GM08714 (cell line): ENCODE measurements around the gene PFKM.

Experiments used
- H3K4me3 ChIP-seq: fragments of 200-500 bp; sonication (Bioruptor generic); 2 replicates; pipeline ENCODE4 v1.5.1; 2014; ENCODE audit warnings: mild to moderate bottlenecking, low read length, inconsistent platforms
- ZNF274 ChIP-seq: IDR thresholded peaks from 2 replicates; pipeline ENCODE4 v1.6.1; 2012; ENCODE audit warnings: mild to moderate bottlenecking, low read depth, low read length

The PFKM gene

GRCh38 chr12:48183876-48184548, 64.8 kb downstream of the PFKM start:
- H3K4me3 ChIP-seq = peak overlapping the region; percentile 74; the same call in 1 of the 2 replicates
- TF ChIP-seq ZNF274 = no peak

- no peak overlapping the region for H3K4me3 ChIP-seq
- TF ChIP-seq ZNF274 = no peak
Observed at GRCh38 chr12:48184549-48184922, 65.4 kb downstream of the PFKM start.

DNA sequence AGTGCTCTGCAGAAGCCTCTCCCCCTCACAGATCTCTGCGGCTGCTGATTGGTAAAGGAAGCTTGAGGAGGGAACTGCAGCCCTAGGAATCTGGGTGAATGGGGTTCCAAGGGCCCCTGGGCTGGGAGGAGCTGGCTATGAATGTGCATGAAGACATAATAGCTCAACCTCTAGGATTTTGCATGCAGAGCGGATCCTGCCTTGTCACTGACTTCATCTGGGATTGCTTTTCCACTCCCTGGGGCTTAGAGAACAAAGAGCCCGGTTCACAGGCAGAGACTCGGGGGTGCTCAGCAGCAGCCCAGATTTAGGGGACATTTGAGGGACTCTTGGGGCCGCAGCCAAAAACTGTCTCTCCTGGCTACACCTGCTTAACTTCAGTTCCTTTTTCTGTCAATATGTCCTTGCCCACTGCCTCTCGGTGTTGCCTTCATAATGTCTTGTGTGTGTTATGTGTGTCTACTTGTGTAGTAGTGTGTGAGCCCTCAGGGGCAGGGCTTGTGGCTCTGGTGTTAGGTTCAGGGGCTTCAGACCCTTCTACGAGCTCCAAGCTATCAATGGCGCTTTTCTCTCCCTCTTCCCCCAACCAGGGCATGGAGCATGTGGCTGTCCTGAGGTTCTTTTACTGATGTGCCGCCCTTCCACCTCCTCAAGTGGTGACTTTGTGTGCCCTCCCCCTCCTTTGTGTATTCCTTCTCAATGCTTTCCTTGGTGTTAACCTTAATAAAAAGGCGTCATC, 66.2 kb downstream of the PFKM start:
- no peak for TF ChIP-seq ZNF274
- H3K4me3 ChIP-seq = no peak overlapping the region

- no peak for TF ChIP-seq ZNF274
- no peak overlapping the region for H3K4me3 ChIP-seq
Observed at GRCh38 chr12:48187916-48188695, 68.9 kb downstream of the PFKM start.

DNA sequence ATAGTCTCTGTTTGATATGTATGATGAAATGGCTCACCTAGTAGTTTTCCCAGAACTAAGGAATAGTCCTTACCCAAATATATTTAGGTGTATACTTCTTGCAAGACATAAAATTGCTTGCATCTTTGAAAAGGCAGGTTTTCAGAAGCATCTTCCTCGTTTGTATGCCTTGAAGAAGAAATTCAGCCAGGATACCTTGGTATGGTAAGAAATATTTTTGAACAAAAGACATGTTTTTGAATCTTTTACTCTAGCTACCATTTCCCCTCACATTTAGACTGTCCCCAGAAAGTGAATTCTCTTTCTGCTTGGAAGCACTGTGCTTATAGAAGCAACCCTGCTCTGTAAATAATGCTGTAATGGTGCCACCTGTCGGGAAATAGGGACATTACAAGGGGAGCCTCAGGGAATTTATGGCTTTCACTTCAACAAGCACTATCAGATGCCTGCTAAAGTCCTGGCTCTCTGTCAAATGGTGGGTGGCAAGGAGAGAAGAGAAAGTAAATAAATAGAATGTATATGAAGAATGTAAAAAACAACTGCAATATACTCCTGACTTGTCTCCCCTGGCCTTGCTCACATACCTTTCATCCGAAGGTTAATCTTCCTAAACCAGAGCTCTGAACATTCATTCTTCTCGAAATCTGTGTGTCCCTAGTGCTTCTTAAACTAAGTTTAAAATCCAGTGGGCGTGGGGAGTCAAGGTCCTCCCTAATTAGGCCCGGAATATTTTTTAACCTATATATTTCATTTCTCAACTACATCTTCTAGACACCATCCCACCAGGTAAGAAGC, 70.4 kb downstream of the PFKM start:
- H3K4me3 ChIP-seq = no peak overlapping the region
- TF ChIP-seq ZNF274 = no peak

DNA sequence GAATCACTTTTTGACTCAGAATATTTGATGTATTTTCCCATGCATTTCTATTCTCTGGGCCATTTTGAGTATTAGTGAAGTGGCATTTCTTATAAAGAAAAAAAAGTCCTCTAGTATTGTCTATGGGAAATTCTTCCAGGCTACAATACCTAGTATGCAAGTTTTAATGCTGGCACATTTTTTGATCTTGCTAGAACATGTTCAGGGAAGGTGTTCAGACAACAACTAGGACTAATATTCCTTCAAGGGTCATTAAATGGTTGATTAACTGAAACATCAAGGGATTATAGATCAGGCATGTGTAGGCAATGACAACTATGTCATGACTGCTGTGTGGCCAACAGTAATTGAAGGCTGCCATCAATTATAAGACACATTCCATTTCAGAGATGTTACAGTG, 71.9 kb downstream of the PFKM start:
- no peak overlapping the region for H3K4me3 ChIP-seq
- no peak for TF ChIP-seq ZNF274

GRCh38 chr12:48192861-48193260, 73.7 kb downstream of the PFKM start:
- H3K4me3 ChIP-seq = no peak overlapping the region
- TF ChIP-seq ZNF274 = no peak

DNA sequence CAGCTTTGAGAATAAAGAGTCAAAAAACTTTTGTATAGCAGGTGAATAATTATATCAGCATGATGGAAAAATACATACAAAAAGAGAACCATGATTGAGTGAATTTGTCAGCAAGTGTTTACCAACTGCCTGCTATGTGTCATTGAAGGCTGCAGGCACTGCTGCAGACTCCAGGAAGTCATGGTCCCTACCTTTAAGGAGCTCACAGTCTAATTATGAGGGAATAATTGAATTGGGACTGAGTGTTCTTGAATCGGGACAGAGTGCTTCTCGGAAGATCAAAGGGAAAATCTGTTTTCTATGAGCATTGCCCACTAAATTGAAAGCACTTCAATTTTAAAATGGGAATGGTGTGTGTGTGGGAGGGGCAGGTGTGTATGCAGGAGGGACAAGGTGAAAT, 74.5 kb downstream of the PFKM start:
- H3K4me3 ChIP-seq = no peak overlapping the region
- no peak for TF ChIP-seq ZNF274

GRCh38 chr12:48194799-48195201, 75.6 kb downstream of the PFKM start:
- H3K4me3 ChIP-seq = no peak overlapping the region
- TF ChIP-seq ZNF274 = no peak
